Natural killer cell (primary cell): Measurements from ENCODE around the gene NINJ1. TPM values are rescaled to one million over a fixed set of nuclear protein-coding genes. Genes with fewer than 3 reads are reported as not detected.
"Not testable (repeated sequence)": the region's sequence is repeated elsewhere in the genome, so short reads cannot be mapped to it uniquely, and the experiment has no call there.

Experiments used
- ATAC-seq, 3 donors: fragments of 150-1000 bp in 2 of 3; fragments of 200-7000 bp in 1 of 3; cut with Tn5 transposase; 1 replicate in 1 of 3; 2 replicates in 2 of 3; pipeline ENCODE4 v1.10.0; 2021; ENCODE audit warnings: mild to moderate bottlenecking in 2 of 3, moderate library complexity in 2 of 3
- DNase-seq, 2 donors: peaks; one replicate each; pipeline versions ENCODE4 v3.0.0 to v3.0.0-alpha.2; 2013 to 2021; ENCODE audit warnings: mixed read lengths in 1 of 2
- H3K27ac ChIP-seq: one replicate; pipeline ENCODE4 v1.5.1; 2013; ENCODE audit warnings: mild to moderate bottlenecking, low read length
- H3K27me3 ChIP-seq: one replicate; pipeline ENCODE4 v1.6.1; 2013; ENCODE audit warnings: low read length; ENCODE audit not compliant: control insufficient read depth, insufficient read depth
- H3K36me3 ChIP-seq: one replicate; pipeline ENCODE4 v1.6.1; 2013; ENCODE audit warnings: low read length; ENCODE audit not compliant: control insufficient read depth, insufficient read depth
- H3K4me1 ChIP-seq: one replicate; pipeline ENCODE4 v1.6.1; 2013; ENCODE audit warnings: low read length; ENCODE audit not compliant: control insufficient read depth, insufficient read depth
- H3K4me3 ChIP-seq: one replicate; pipeline ENCODE4 v1.5.1; 2013; ENCODE audit warnings: low read length
- H3K9me3 ChIP-seq: one replicate; pipeline ENCODE4 v1.6.1; 2013; ENCODE audit warnings: low read length; ENCODE audit not compliant: control insufficient read depth, insufficient read depth
- H3K27ac Mint-ChIP-seq, 2 donors: one replicate each; pipeline ENCODE4 v1.8.0; 2022; ENCODE audit warnings: mild to moderate bottlenecking in 2 of 2, mixed read lengths in 2 of 2, moderate library complexity in 1 of 2
- H3K27me3 Mint-ChIP-seq, 2 donors: one replicate each; pipeline ENCODE4 v1.8.0; 2022; ENCODE audit warnings: low read depth in 2 of 2, mixed read lengths in 2 of 2
- H3K36me3 Mint-ChIP-seq: one replicate; pipeline ENCODE4 v1.8.0; 2022; ENCODE audit warnings: mixed read lengths
- H3K4me1 Mint-ChIP-seq, 2 donors: one replicate each; pipeline ENCODE4 v1.8.0; 2022; ENCODE audit warnings: mixed read lengths in 2 of 2
- H3K4me3 Mint-ChIP-seq: one replicate; pipeline ENCODE4 v1.8.0; 2022; ENCODE audit warnings: mild to moderate bottlenecking, moderate library complexity, mixed read lengths
- H3K9me3 Mint-ChIP-seq, 2 donors: one replicate each; pipeline ENCODE4 v1.8.0; 2022; ENCODE audit warnings: mixed read lengths in 2 of 2
- CTCF ChIP-seq: fragments of 200-600 bp; IDR thresholded peaks from one replicate; pipeline ENCODE4 v1.8.0; 2022; ENCODE audit warnings: antibody characterized with exemption
- WGBS: methylation state at CpG from one replicate; pipeline ENCODE4 v1.1.7; 2013; ENCODE audit warnings: missing lambda C conversion rate; ENCODE audit not compliant: insufficient coverage; 5-methylcytosine and 5-hydroxymethylcytosine counted together
- intact Hi-C: fragments of 100-400 bp; cut with micrococcal nuclease; formaldehyde crosslinking; loops from one replicate; pipeline ENCODE4 v1.14.2; 2022
- total RNA-seq, 4 donors: library from RNA; stranded (reverse); fragments of 120-200 nt in 1 of 4; gene quantifications; one replicate each; pipeline versions ENCODE4 v1.2.3 to v1.2.4, GENCODE V29; 2013 to 2022

Gene NINJ1
- total RNA-seq, 3 donors from 2014 or later (not counting 1 experiment from before 2014, with no cell fraction given), result 87.3 to 121 (median 93.8) TPM

GRCh38 chr9:93107825-93108161 is 26.3 kb downstream of the NINJ1 start:
- Mint-ChIP-seq H3K4me1 (peaks cover 6 to 11% of the 10 kb centered on the region in 2 donors), H3K9me3 (no peaks in the 10 kb centered on the region), H3K27ac (no peak overlapping the region), H3K36me3 (peaks cover 13% of the 10 kb centered on the region), H3K4me3 (no peak overlapping the region), H3K27me3 (no peaks in the 10 kb centered on the region)
- H3K4me3 ChIP-seq, result no peak overlapping the region
- H3K36me3 ChIP-seq, result peaks cover 31% of the 10 kb centered on the region
- no peak for TF ChIP-seq CTCF
- DNase-seq (no peak), ATAC-seq (no peak)
- 91% methylated on average over 6 of the region's 6 CpGs for WGBS
- no peaks in the 10 kb centered on the region for H3K9me3 ChIP-seq
- peaks cover 42% of the 10 kb centered on the region for H3K4me1 ChIP-seq
- no peak overlapping the region for H3K27ac ChIP-seq
- intact Hi-C loops, result no loop called here
- H3K27me3 ChIP-seq, result no peaks in the 10 kb centered on the region

GRCh38 chr9:93107151-93107824 is 26.8 kb downstream of the NINJ1 start:
- TF ChIP-seq CTCF, result no peak
- peaks cover 41% of the 10 kb centered on the region for H3K4me1 ChIP-seq
- intact Hi-C loops, result no loop called here
- no peak overlapping the region for H3K27ac Mint-ChIP-seq
- no peak overlapping the region for H3K4me3 ChIP-seq
- ATAC-seq (no peak), DNase-seq (no peak)
- H3K9me3 Mint-ChIP-seq, result no peaks in the 10 kb centered on the region
- H3K36me3 ChIP-seq, result peaks cover 30% of the 10 kb centered on the region
- no peaks in the 10 kb centered on the region for H3K27me3 Mint-ChIP-seq
- WGBS, result 82% methylated on average over 14 of the region's 14 CpGs
- H3K9me3 ChIP-seq, result no peaks in the 10 kb centered on the region
- H3K36me3 Mint-ChIP-seq, result peaks cover 13% of the 10 kb centered on the region
- H3K4me3 Mint-ChIP-seq, result no peak overlapping the region
- H3K4me1 Mint-ChIP-seq, result peaks cover 6 to 9% of the 10 kb centered on the region in 2 donors
- no peaks in the 10 kb centered on the region for H3K27me3 ChIP-seq
- H3K27ac ChIP-seq, result no peak overlapping the region

GRCh38 chr9:93105620-93106019 is 28.4 kb downstream of the NINJ1 start:
- Histone ChIP-seq H3K36me3 (peaks cover 18% of the 10 kb centered on the region), H3K27me3 (no peaks in the 10 kb centered on the region), H3K27ac (no peak overlapping the region), H3K4me1 (peaks cover 32% of the 10 kb centered on the region), H3K4me3 (no peak overlapping the region), H3K9me3 (no peaks in the 10 kb centered on the region)
- Mint-ChIP-seq H3K27me3 (no peaks in the 10 kb centered on the region), H3K4me1 (peaks cover 7 to 9% of the 10 kb centered on the region in 2 donors), H3K4me3 (no peak overlapping the region), H3K27ac (no peak overlapping the region), H3K9me3 (no peaks in the 10 kb centered on the region), H3K36me3 (peaks cover 13% of the 10 kb centered on the region)
- no peak for TF ChIP-seq CTCF
- WGBS, result no CpG with 5 or more reads among the region's 1 CpG
- intact Hi-C loops, result no loop called here
- ATAC-seq, result no peak
- no peak for DNase-seq

- H3K27ac Mint-ChIP-seq, H3K27me3 Mint-ChIP-seq, H3K36me3 ChIP-seq, H3K9me3 Mint-ChIP-seq, H3K4me3 ChIP-seq, ATAC-seq, H3K4me3 Mint-ChIP-seq, intact Hi-C loops, H3K36me3 Mint-ChIP-seq, H3K27me3 ChIP-seq, DNase-seq, H3K9me3 ChIP-seq, H3K27ac ChIP-seq: not testable (repeated sequence)
- peaks cover 22 to 25% of the 10 kb centered on the region in 2 donors for H3K4me1 Mint-ChIP-seq
- peaks cover 44% of the 10 kb centered on the region for H3K4me1 ChIP-seq
- 98% methylated on average over 11 of the region's 11 CpGs for WGBS
These were observed 33.0 kb downstream of the NINJ1 start for GRCh38 chr9:93101086-93101485.
